Hindlimb muscle (tissue), 1 donor: ENCODE results near the gene ZBTB20. TPM values are rescaled to one million over a fixed set of nuclear protein-coding genes. Genes with fewer than 3 reads are reported as not detected.
"Not testable (repeated sequence)": the region's sequence is repeated elsewhere in the genome, so short reads cannot be mapped to it uniquely, and the experiment has no call there.

Source experiments
- DNase-seq: peaks from one replicate; pipeline ENCODE4 v3.0.0-alpha.2; 2013
- polyA plus RNA-seq: library from polyadenylated mRNA; unstranded; fragments of 120-200 nt; gene quantifications from one replicate; pipeline ENCODE4 v1.2.1, GENCODE V29; 2013; ENCODE audit not compliant: insufficient read length

The ZBTB20 gene
- polyA plus RNA-seq, 1 donor: 5.1 TPM

- peak; percentile 100 for DNase-seq
These were observed 447 bp upstream of the ZBTB20 start for GRCh38 chr3:115147329-115148141.

GRCh38 chr3:115146032-115146417, 1.1 kb downstream of the ZBTB20 start:
- DNase-seq: peak; percentile 67

DNA sequence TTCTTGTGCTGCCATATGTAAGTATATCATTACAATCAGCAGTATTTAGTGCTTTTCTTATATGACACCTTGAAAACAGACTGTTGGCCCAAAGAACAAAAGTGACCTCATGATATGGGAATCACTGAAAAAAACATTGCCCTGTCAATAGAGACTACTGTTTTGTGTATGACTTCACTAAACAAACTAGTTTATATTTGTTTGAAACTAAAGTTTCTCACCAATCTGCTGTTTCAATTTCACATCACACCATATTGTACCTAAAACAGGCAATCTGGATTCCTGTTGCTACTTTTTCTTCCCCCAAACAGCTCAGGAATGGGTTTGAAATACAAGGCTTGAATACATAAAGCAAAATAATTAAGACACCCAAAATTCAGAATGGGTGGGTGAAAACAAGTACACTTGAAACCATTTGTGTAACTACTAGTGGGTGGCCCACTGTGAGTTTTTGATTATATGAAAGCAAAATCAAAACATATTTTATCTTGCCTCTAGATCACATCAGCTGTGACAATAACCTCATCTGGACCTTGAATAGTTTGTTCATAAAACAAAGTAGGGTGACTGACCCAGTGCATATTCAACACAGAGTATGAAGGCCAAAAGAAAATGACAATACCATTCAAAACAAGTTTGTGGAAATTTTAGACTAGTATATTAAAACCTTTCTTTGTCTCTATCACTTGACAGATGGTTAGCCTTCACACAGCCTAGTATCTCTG, 5.9 kb downstream of the ZBTB20 start:
- DNase-seq: no peak

GRCh38 chr3:115139072-115139471, 8.0 kb downstream of the ZBTB20 start:
- no peak for DNase-seq

GRCh38 chr3:115134648-115135347, 12.3 kb downstream of the ZBTB20 start:
- DNase-seq: no peak

GRCh38 chr3:115127208-115127607, 19.9 kb downstream of the ZBTB20 start:
- DNase-seq: no peak

DNA sequence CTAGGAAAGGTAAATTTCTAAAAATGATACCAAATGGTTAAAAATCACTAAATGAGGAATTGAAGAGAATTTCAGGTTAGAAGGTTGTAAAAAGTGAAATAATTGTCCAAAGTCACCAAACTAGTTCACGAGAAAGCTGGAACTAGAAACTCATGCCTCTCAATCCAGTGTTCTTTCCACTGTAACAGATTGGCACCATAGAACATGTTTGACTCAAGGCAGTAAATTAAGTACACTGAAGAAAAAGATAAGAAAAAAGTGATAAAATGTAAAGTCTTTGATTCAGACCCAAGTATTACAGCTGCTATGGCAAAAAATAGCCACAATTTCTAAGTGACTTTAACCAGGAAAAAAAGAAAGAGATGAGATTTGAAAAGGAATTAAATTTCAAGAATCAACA, 26.5 kb downstream of the ZBTB20 start:
- DNase-seq: no peak

DNA sequence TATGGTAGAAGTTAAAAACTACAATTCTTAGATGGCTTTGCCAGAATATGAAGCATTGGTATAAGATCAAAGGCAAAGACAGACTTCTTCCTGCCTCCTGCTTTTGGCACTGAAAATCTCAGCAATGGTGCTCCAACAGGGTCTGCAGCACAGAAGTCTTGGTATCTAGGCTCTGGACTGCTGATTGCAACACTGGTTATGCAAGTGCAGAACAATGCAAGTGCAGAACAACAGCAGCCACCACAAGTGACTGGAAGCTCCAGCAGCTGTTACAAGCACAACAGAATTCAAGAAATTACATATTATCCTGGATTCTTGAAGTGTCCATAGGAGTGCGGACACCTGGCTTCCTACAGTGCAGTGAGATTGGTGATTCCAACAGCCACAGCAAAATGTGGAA, 33.7 kb downstream of the ZBTB20 start:
- DNase-seq: no peak

DNA sequence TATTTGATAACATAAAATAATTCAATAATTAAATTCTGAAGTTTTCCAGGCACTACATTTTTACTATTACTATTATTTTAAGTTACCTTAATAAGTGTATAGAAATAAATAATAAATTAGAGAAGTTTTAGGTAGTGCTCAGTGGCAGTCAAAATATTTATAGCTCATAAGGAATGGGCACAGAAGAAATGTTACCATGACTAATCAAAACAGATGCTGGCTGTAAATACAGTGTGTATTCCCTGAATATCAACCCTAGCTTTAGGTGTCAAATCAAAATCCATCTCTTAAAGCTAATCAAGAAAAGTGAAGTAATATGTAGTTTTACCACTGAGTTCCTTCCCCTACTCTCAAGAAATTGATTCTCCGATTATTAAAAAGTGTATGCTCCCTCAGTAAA, 35.5 kb downstream of the ZBTB20 start:
- no peak for DNase-seq

DNA sequence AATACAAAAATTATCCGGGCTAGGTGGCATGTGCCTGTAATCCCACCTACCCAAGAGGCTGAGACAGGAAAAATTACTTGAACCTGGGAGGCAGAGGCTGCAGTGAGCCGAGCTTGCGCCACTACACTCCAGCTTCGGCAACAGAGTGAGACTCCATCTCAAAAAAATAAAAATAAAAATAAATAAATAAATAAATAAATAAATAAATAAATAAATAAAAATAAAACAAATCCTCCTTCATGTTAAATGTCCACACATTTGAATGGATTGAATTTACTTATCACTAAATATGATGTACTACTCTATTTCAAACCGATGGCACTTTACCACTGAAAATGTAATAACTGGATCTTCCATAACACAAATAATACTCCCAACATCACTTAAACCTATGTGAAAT, 36.3 kb downstream of the ZBTB20 start:
- no peak for DNase-seq

- DNase-seq: not testable (repeated sequence)
These were observed 37.0 kb downstream of the ZBTB20 start for GRCh38 chr3:115110066-115110465.

GRCh38 chr3:115108614-115109013, 38.5 kb downstream of the ZBTB20 start:
- DNase-seq: no peak

DNA sequence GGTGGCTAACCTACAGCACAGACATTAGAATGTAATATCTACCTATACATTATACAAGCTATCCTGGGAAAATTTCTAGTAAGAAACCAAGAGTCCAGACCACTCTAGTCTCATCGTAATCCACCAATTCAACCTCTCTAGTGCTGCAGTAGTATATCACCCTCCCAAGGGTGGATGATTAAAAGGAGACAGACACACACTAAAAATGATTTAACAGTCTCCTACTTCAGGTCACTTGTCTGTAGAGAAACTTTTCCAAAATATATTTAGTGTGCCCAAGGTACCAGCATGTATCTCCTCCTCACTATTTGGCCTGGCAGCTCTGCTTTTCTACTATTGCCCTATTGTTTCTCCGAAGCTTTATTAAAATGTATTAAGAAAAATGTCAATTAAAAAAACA, 45.0 kb downstream of the ZBTB20 start:
- DNase-seq: no peak

DNA sequence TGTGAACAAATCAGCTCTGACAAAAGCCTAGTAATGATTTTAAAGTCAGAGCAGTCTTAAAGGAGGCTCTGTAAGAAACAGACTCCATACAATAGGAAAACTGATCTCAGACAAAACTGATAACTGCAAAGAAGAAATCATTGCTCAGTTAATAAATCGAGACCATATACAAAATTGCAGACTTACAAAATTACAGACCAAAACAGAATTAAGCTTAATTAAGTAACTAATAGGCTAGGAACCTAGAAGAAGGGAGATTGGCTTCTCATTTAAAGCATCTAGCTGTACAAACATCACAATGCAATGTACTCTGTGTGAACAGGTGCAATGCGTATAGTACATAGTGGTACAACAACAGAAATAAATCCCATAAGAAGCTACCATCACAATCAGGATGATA, 46.3 kb downstream of the ZBTB20 start:
- DNase-seq: no peak

DNA sequence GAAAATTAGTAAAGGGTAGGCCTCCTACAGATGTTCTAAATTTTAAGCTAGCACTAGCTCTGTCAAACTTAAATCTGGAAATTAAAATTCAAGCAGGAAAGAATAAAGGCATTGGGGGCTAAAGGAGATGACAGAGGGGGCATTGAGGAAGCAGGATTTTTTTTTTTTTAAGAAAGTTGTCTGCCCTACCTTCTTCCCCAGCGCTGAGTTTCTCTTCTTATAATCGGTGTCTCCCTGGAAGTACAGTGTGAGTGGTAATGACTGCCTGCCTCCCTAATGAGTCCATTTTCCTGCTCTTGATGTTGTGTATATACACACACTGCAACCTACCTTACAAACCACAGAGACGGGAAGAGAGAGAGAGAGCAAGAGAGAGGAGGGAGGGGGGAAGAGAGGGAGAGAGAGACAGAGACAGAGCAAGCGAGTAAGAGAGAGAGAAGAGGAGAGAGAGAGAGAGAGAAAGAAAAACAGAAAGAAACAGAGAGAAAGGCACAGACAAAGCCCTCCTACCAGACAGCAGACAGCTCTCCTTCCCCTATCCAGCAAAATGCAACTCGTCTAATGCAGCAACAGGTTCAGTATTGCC, 47.0 kb downstream of the ZBTB20 start:
- peak; percentile 56 for DNase-seq

GRCh38 chr3:115099134-115099985, 47.7 kb downstream of the ZBTB20 start:
- DNase-seq: no peak

DNA sequence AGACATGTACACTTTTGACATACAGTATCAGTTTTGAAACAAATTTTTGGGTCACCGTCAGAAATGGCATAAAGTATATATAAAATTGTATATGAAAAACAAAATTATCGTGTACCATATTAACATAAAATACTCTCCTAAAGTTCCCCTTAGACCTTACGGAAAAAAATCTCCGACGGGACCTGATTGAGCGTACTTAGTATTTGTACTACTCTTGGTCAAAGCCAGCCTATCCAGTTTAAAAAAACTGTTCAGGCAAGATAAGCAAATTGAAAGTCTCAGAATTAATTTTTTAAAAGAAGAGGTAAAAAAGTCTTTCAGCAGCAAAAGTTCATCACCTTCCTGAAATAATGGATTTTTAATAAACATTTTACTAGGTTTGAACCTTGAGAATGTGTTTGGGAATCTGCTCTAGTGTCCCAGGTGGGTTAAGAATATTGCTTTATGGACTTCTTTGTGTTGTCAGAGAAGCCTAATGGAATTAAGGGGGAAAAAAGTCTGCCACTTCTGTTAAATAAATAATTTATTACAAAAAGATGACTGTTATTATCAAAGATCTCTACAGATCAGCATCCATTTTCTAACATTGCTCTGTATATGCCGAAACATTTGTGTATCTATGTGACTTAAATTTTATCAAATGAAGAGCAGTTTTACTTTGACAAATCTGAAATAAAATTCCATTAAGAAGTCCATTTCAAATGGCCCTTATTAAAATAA, 48.6 kb downstream of the ZBTB20 start:
- DNase-seq: no peak

DNA sequence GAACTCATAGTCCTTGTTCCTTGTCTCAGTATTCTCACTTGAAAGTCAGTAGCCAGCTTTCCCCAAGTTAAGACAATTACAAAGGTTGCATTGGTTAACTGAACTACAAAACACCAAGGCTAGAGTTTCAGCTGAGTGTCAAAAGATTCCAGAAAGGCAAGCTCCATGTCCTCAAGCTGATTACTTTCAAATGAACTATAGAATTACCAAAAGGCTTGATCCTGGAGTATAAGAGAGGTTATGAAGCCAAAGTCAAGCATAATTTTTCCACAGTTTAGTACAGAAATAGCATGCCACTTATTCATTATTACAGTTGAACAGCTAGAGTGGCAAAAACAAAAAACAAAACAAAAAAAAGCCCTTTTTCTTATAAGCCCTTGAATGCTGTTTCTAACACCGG, 51.9 kb downstream of the ZBTB20 start:
- no peak for DNase-seq

- peak; percentile 48 for DNase-seq
These were observed 54.8 kb downstream of the ZBTB20 start for GRCh38 chr3:115092220-115092791.

- DNase-seq: no peak
These were observed 56.4 kb downstream of the ZBTB20 start for GRCh38 chr3:115090712-115091111.

GRCh38 chr3:115089481-115089880, 57.6 kb downstream of the ZBTB20 start:
- DNase-seq: no peak
